Loucy (cell line): ENCODE data around the gene SH3RF2.

Experiments used
- H2AFZ ChIP-seq: fragments of 200-600 bp; sonication (generic); 2 replicates; pipeline ENCODE4 v1.6.0; 2016; ENCODE audit warnings: antibody characterized with exemption, mild to moderate bottlenecking, low read length, moderate library complexity
- H3F3A ChIP-seq: fragments of 200-600 bp; 2 replicates; pipeline ENCODE4 v1.6.0; 2016; ENCODE audit warnings: antibody characterized with exemption, low read depth, mild to moderate bottlenecking
- H3K27me3 ChIP-seq: fragments of 200-600 bp; sonication (generic); 2 replicates; pipeline ENCODE4 v1.6.1; 2014; ENCODE audit warnings: low read length, mild to moderate bottlenecking; ENCODE audit not compliant: insufficient read depth, poor library complexity, severe bottlenecking
- H3K36me3 ChIP-seq: fragments of 200-600 bp; sonication (generic); 2 replicates; pipeline ENCODE4 v1.6.1; 2016; ENCODE audit warnings: low read length; ENCODE audit not compliant: insufficient read depth
- H3K4me1 ChIP-seq: fragments of 200-600 bp; sonication (generic); 2 replicates; pipeline ENCODE4 v1.5.1; 2014; ENCODE audit warnings: low read length, mild to moderate bottlenecking; ENCODE audit not compliant: insufficient read depth, poor library complexity, severe bottlenecking
- H3K4me2 ChIP-seq: fragments of 200-600 bp; sonication (generic); 2 replicates; pipeline ENCODE4 v1.6.0; 2014; ENCODE audit warnings: antibody characterized with exemption, low read length, low read depth, mild to moderate bottlenecking; ENCODE audit not compliant: poor library complexity, severe bottlenecking
- H3K4me3 ChIP-seq: fragments of 200-600 bp; sonication (generic); 2 replicates; pipeline ENCODE4 v1.5.1; 2014; ENCODE audit warnings: low read length, mild to moderate bottlenecking, mixed read lengths; ENCODE audit not compliant: poor library complexity, severe bottlenecking
- H3K79me2 ChIP-seq: fragments of 200-600 bp; sonication (generic); 2 replicates; pipeline ENCODE4 v1.6.1; 2014; ENCODE audit warnings: low read length; ENCODE audit not compliant: insufficient read depth
- H3K9ac ChIP-seq: fragments of 200-600 bp; sonication (generic); 2 replicates; pipeline ENCODE4 v1.6.0; 2014; ENCODE audit warnings: mild to moderate bottlenecking, low read depth, low read length, moderate library complexity; ENCODE audit not compliant: poor library complexity, severe bottlenecking
- H3K9me2 ChIP-seq: fragments of 200-600 bp; sonication (generic); replicated peaks from 2 replicates; pipeline ENCODE4 v1.6.1; 2016; ENCODE audit warnings: low read depth, low read length, mixed read lengths
- H3K9me3 ChIP-seq: fragments of 200-600 bp; sonication (generic); 2 replicates; pipeline ENCODE4 v1.6.1; 2014; ENCODE audit warnings: mild to moderate bottlenecking, antibody characterized with exemption, low read length, low read depth; ENCODE audit not compliant: insufficient read depth
- H4K20me1 ChIP-seq: fragments of 200-600 bp; sonication (generic); 2 replicates; pipeline ENCODE4 v1.6.0; 2014; ENCODE audit warnings: antibody characterized with exemption, low read length, mild to moderate bottlenecking; ENCODE audit not compliant: insufficient read depth, poor library complexity, severe bottlenecking
- EZH2phosphoT487 ChIP-seq: fragments of 200-600 bp; IDR thresholded peaks from 2 replicates; pipeline ENCODE4 v1.6.1; 2018; ENCODE audit warnings: antibody characterized with exemption, mild to moderate bottlenecking, moderate library complexity, borderline replicate concordance
- TF ChIP-seq, protein P1 (sequence below): fragments of 200-600 bp; sonication (generic); conservative IDR thresholded peaks from 2 replicates; pipeline ENCODE4 v1.5.1; 2014; ENCODE audit warnings: mild to moderate bottlenecking, antibody characterized with exemption, low read length

The SH3RF2 gene

DNA sequence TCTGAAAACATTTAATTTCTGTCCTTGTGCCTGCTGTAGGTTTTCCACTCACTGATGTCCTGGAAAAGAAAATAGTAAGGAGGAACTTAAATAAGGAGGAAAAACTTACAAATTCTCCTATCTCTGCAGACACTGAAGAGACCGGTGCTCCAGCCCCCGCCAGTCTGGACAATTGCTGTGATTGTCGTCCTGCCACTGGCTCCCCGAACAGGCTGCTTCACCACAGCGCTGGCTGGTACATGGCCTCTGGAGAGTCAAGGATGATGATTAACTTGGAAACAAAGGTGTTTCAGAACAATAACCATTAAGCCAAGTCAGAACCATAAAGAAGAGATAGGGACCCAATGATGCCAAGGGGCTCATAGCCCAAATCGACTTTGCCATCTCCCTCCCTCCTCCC lies 161.7 kb downstream of the SH3RF2 start:
- no peaks in the 10 kb centered on the region for H3F3A ChIP-seq
- no peaks in the 10 kb centered on the region for H3K79me2 ChIP-seq
- no peak overlapping the region for H3K4me2 ChIP-seq
- H3K4me1 ChIP-seq: no peaks in the 10 kb centered on the region
- no peaks in the 10 kb centered on the region for H3K36me3 ChIP-seq
- H2AFZ ChIP-seq: no peak overlapping the region
- no peak overlapping the region for H3K9ac ChIP-seq
- no peaks in the 10 kb centered on the region for H3K27me3 ChIP-seq
- no peaks in the 10 kb centered on the region for H4K20me1 ChIP-seq
- no peaks in the 10 kb centered on the region for H3K9me3 ChIP-seq
- no peak for TF ChIP-seq EZH2phosphoT487
- TF ChIP-seq, protein P1, sequence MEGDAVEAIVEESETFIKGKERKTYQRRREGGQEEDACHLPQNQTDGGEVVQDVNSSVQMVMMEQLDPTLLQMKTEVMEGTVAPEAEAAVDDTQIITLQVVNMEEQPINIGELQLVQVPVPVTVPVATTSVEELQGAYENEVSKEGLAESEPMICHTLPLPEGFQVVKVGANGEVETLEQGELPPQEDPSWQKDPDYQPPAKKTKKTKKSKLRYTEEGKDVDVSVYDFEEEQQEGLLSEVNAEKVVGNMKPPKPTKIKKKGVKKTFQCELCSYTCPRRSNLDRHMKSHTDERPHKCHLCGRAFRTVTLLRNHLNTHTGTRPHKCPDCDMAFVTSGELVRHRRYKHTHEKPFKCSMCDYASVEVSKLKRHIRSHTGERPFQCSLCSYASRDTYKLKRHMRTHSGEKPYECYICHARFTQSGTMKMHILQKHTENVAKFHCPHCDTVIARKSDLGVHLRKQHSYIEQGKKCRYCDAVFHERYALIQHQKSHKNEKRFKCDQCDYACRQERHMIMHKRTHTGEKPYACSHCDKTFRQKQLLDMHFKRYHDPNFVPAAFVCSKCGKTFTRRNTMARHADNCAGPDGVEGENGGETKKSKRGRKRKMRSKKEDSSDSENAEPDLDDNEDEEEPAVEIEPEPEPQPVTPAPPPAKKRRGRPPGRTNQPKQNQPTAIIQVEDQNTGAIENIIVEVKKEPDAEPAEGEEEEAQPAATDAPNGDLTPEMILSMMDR: no peak
- no peaks in the 10 kb centered on the region for H3K9me2 ChIP-seq
- no peak overlapping the region for H3K4me3 ChIP-seq

DNA sequence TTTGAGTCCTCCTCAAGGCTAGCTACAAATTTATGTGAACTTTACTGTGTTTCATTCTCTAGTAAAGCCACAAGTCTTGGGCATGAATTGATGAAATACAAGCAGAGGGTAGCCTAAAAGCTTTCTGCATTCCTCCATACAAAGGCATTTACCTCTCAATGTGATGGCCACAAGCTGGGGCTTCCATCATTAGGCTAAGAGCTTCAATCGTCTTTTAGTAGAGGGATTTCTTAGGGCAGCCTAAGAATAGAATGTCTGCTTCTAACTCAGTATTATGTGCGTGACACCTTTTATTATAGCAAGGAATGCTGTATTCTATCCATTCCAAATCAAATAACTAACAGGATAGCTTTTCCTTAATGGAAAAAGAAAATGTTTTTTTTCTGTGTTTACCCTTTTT lies 165.3 kb downstream of the SH3RF2 start:
- no peak overlapping the region for H3K4me3 ChIP-seq
- H3K36me3 ChIP-seq: no peaks in the 10 kb centered on the region
- no peaks in the 10 kb centered on the region for H3K9me2 ChIP-seq
- no peak overlapping the region for H2AFZ ChIP-seq
- no peak overlapping the region for H3K4me2 ChIP-seq
- no peaks in the 10 kb centered on the region for H3K4me1 ChIP-seq
- H3F3A ChIP-seq: no peaks in the 10 kb centered on the region
- H3K27me3 ChIP-seq: no peaks in the 10 kb centered on the region
- H3K79me2 ChIP-seq: no peaks in the 10 kb centered on the region
- no peak overlapping the region for H3K9ac ChIP-seq
- H3K9me3 ChIP-seq: no peaks in the 10 kb centered on the region
- TF ChIP-seq EZH2phosphoT487: no peak
- TF ChIP-seq, protein P1: no peak
- no peaks in the 10 kb centered on the region for H4K20me1 ChIP-seq

DNA sequence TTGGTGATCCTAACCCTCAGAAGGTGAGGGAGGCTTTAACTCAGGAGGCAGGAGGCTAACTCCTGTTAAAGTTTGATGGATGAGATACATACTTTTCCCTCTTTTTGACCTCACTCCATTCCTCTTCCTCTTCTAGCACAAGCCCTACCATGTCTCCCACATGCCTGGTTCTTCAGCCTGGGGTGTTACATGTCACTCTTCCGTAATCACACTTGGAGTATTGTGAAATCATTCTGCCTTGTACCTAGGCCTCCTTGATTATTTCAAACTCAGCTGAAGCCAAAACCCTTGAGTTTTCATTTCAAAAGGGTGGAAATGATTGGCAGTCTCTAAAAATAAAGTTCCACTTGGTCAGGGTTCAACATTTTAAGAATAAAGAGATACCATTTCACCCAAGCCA lies 167.2 kb downstream of the SH3RF2 start:
- H3K27me3 ChIP-seq: no peaks in the 10 kb centered on the region
- H3K36me3 ChIP-seq: no peaks in the 10 kb centered on the region
- peaks cover 6% of the 10 kb centered on the region for H3K4me1 ChIP-seq
- H3K4me3 ChIP-seq: no peak overlapping the region
- no peak overlapping the region for H2AFZ ChIP-seq
- no peaks in the 10 kb centered on the region for H4K20me1 ChIP-seq
- no peaks in the 10 kb centered on the region for H3K9me2 ChIP-seq
- H3K79me2 ChIP-seq: no peaks in the 10 kb centered on the region
- H3K9ac ChIP-seq: no peak overlapping the region
- no peak overlapping the region for H3K4me2 ChIP-seq
- TF ChIP-seq, protein P1: no peak
- TF ChIP-seq EZH2phosphoT487: no peak
- H3K9me3 ChIP-seq: no peaks in the 10 kb centered on the region
- no peaks in the 10 kb centered on the region for H3F3A ChIP-seq
